GM19023 (cell line): ENCODE data around the gene ZC3H12C.
A peak's percentile ranks its signal among the peaks of the same experiment; 100 is the strongest.

Experiments used
- ATAC-seq: cut with Tn5 transposase; IDR thresholded peaks from one replicate; pipeline ENCODE4 v1.9.1; 2021; ENCODE audit warnings: mild to moderate bottlenecking, moderate library complexity; ENCODE audit not compliant: unreplicated experiment

ZC3H12C gene

DNA sequence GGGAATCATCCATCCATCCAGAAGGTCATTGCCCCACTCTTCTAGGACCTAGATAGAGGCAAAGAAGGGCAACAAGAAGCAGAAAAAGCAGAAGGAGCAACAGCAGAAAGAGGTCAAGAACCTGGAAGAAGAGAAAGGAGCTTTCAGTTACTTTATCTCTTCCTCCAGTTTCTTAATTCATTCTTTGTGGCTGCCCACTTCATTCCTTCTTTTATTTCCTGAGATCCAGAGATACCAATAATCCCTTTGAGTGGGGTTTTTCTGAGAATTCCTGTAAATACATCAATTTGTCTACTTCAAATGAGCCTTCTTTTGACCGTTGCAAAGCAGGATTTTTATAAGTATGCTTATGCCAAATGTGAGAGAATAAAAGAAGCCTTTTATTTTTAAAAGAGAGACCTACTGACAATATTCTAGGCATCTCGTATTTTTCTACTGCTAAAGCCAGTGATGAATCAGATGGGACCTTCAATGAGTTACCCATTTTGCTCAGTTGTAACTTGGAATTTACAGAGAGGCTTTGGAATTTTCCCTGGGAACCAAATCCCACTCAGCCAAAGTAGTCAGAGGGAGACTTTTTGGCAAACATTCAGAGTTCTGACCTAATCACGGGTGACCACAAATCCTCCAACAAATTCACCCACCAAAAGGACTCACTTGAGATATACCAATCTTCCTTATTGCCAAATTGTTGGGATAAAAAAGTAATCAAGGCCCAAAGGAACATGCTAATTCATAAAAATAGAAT is 54.9 kb downstream of the ZC3H12C start:
- no peak for ATAC-seq

DNA sequence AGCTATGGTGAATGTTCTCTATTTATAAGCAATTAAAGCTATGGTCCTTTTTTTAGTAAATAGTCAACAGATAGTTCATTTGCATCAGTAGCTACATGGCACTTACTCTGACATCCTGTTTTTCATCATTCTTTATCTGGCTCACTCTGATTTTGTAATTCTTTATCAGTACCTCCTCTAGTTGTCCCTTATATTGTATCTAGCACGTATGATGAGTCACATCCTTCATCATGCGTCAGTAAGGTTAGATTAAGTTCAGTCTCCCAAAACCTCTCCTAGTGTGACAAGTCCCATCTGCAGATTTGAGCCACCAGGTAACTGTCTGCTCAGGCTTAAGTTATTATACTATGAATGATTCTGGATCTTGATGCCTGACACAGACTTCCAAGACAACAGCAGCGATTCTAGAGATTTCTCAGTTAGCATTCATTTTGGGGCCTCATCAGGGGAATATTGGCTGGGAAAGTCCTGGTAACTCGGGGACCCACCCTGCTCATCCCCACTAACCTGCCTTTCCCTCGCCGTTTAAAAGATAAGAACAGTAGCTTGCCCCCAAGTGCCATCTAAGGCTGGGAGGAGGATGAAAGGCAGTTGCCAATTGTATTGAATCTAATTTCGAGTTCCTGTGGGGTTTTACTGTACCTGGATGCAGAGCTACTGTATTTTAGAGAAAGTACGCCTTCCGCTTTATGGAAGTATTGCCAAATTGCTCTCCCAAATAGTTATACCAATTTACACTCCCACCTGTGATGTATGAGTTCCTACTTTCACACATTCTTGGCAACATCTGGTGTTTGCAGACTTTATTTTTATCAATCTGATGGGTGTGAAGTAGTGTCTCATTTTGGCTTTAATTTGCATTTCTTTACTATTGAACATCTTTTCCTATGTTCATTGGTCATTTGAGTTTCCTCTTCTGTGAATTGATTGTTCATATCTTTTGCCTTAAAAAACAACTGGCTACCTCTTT is 55.9 kb downstream of the ZC3H12C start:
- ATAC-seq: no peak

DNA sequence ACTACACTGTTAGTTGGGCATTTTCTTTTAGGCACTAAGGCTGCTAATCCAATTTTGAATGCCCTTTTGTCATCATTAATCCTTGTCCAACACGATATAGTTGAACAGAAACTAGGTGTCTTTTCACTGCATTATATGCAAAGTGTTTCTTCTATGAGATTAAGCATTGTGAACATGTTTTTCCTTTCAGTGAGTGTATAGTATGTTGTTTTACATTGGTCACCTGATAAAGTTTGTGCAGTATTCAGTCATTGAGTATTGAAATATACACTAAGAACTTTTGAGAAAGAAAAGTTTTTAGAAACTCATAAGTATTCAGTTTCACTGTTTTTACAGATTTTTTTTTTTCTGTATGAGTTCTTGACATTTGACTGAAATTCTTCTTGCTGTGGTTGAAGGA is 59.0 kb downstream of the ZC3H12C start:
- ATAC-seq: no peak

DNA sequence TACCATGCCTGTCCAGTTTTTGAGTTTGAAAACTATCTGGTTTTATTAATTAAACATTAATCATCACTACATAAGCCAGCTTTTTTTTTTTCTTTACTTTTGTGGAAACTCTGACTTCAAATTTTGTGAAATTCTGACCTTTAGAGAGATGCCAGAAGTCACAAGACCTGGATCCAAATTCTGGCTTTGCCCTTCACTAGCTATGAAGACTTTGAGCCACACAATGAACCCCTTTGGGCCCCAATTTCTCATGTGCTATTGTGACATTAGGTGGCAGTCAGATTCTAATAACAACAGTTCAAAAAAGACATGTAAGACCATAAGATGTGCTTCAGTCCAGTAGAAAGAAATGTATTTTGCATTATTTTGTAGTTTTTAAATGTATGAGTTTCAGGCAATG is 60.3 kb downstream of the ZC3H12C start:
- ATAC-seq: no peak

DNA sequence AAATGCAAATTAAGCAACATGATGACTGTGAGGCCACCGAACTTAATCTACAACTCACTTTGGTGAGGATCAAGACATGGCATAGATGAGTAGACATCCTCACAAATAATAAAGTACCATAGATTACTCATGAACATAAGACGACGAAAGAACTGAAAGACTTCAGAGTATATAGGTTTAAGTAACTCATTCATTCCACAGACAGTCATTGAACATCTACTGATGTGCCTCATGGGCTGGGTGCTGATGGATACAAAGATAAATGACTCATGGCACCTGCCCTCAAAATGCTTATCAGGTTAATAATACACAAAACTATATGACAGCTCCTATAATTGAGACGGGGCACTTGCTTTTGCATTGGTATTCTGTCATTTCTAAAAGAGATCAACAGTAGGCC is 63.3 kb downstream of the ZC3H12C start:
- ATAC-seq: no peak

DNA sequence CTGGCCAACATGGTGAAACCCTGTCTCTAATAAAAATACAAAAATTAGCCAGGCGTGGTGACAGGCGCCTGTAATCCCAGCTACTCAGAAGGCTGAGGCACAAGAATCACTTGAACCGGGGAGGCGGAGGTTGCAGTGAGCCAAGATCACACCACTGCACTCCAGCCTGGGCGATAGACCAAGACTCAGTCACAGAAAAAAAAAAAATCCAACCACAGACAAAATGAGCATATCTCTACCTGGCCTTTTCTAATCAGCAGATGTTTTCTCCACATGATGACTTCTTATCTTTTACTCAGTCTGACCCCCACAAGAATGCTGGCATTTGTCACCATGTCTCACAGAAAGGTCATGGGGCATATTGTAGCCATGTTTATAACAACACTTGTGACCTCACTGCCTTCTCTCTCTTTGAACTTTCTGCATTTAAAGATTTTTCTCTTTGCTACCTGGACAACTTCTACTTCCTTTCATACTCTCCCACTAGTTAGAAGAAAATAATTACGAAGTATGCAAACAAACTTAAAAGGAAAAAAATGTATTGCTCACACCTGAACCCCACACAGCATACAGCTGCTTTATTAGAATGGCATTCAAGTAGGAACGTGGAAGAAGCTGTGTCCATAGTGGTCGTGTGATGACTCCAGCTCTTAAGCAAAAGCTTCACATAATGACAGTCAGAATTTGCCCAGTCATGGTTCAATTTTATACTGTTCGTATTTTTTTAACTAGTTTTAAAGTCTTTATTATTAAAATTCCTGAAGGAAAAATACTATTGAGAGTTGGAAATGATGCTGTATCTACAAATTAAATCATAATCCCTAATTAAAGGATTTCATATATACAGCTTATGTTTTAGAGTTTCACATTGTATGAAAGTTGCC is 65.4 kb downstream of the ZC3H12C start:
- no peak for ATAC-seq

DNA sequence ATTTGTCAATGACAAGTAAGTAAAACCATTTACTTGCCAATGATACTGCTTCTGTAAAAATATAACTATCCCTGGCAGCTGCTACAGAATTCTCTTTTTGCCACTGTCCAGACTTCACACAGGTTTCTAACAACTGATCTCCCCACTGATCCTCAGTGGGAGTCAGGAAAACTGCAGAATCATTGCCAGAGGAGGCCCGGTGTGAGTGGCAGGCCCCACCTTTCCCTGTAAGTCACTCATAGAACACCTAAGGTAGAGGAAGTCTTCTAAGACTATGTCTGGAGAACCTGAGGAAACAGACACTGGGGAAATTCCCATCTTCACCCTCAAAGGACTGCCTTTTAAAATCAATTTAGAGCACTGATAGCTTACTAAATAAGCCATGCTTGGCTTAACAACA is 66.3 kb downstream of the ZC3H12C start:
- ATAC-seq: no peak

DNA sequence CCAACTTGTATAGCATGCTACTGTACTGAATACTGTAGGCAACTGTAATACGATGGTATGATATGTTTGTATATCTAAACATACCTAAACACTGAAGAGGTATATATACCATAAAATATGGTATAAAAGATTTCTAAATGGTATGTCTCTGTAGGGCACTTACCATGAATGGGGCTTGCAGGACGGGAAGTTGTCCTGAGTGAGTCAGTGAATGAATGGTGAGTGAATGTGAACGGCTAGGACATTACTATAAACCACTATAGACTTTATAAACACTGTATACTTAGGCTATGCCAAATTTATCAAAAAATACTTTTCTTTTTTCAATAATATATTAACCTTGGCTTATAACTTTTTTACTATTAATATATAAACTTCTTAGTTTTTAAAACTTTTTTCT is 66.8 kb downstream of the ZC3H12C start:
- no peak for ATAC-seq

DNA sequence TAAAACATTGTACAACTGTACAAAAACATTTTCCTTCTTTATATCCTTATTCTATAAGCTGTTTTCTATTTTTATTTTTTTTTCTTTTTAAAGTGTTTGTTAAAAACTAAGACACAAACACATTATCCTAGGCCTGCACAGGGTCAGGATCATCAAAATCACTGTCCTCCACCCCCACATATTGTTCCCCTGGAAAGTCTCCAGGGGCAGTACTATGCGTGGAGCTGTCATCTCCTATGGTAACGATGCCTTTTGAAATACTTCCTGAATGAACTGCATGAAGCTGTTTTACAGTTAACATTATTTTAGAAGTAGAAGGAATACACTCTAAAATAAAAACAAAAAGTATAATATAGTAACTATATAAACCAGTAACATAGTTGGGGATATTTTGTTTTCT is 67.2 kb downstream of the ZC3H12C start:
- ATAC-seq: no peak

DNA sequence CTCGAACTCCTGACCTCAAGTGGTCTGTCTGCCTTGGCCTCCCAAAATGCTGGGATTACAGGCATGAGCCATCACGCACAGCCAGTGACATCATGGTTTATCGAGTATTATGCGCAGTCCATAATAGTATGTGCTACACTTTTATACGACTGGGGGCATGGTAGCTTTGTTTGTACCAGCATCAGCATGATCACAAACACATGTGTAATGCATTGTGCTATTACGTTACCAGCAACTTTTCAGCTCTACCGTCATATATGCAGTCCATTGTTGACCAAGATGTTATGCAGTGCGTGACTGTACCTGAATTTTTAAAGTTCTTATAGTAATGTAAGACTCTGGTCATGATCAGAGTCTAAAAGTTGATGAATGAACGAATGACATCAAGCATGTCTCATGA is 67.9 kb downstream of the ZC3H12C start:
- ATAC-seq: no peak

DNA sequence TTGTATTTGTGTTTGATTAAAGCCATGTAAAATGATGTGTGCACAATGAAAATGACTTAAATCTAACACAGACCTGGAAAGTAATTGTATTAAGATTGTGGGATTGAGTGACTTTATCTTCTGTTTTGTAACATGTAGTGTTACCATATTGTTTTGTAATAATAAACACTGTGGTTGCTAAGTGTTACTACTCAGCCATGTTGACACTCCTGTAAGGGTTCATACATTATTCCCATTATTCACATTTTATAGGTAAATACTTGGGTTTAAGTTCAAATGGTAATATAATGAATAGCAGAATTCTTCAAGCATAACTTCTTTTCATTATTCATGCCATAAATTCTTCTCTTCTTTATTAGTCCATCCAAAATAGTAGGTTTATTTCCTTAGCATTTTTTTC is 69.0 kb downstream of the ZC3H12C start:
- no peak for ATAC-seq

DNA sequence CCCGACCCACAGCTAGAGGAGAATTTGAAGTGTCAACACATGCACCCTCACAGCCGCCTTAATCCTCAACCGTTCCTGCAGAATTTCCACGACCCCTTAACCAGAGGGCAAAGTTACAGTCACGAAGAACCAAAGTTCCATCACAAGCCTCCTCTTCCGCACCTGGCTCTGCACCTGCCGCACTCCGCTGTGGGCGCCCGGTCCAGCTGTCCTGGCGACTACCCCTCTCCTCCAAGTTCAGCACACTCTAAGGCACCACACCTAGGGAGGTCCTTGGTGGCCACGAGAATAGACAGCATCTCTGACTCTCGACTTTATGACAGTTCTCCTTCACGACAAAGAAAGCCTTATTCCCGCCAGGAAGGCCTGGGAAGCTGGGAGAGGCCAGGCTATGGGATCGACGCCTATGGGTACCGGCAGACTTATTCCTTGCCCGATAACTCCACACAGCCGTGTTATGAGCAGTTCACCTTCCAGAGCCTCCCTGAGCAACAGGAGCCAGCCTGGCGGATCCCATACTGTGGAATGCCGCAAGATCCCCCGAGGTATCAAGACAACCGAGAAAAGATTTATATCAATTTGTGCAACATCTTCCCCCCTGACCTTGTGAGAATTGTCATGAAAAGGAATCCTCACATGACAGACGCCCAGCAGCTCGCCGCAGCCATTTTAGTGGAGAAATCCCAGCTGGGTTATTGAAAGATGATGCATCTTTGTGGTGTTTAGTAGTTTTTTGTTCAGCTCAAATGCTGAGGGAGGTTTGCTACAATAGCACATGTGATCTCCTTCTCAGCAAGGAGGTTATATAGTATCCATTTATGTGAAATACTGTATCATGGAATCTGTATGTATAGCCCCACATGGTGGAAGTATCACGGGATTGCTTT is 72.1 kb downstream of the ZC3H12C start:
- no peak for ATAC-seq

DNA sequence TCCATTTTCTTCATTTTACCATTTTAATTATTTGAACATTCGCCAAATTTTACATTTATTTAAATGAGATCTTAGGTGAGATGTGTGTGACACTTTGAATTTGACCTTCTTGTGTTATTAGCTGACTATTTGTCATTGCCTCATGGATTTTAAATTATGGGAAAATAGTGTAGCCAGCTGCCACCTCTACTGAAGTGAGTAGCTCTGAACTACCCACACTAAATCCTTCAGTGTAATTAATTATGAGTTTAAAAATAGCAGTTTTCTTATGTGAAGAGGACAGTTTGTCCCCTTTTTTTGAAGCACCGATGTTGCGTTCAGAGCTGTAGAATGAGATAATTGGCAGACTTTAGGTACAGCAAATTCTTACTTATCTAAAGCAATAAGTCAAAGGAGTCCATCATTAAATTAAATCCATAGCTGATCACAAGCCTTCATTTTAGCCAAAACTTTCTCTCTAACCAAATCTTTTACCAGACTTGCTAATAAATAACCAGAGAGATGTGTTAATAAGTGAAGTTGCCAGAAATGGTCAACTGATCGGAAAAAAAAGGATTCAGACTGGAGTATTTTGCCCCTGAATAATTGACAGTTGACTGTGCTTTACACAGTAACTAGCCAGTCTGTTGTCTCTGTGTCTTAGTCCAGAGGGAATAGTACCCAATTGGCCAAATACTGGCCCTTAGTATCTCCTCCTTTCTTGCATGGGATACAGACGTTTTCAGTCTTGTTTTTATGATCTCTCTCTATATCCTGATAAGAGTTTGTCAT is 75.0 kb downstream of the ZC3H12C start:
- no peak for ATAC-seq

DNA sequence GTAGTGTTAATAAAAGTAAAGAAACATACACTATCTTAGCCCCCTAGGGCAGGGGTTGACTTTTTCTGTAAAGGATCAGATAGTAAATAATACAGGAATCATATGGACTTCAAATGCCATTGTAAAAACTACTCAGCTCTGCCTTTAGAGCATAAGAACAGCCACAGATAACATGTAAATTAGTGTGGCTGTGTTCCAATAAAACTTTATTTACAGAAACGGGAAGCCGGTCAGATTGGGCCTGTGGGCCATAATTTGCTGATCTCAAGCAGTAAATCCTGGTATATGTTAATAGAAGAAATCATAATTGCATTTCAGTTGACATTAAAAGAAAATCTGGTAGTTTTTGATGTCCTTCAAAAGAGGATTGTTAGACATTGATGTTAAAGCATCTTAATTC is 76.5 kb downstream of the ZC3H12C start:
- no peak for ATAC-seq

DNA sequence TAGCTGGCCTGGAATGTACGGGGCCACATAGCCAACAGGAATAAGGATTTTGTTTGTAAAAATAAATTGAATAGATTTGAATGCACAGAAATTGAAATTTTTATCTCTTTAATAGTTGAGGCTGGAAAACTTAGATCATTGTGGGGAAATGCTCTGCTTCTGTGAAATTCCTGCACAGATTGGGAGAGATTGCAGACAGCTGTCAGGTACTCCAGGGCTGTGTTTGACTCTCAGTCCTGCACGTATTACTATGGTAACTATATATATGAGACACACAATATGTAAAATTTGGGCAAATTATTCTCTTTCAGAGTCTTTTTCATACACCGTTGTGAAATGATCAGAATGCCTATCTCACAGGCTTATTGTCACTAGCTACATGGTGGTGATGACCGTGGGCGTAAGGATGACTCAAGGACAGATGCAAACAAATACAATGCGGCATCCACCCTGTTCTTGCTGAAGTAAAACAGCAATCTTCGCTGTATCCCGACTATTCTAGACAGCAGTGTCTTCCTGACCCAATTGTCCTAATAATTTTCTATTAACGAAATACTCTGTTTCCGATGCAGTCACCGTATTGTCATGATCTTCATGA is 79.4 kb downstream of the ZC3H12C start:
- no peak for ATAC-seq

DNA sequence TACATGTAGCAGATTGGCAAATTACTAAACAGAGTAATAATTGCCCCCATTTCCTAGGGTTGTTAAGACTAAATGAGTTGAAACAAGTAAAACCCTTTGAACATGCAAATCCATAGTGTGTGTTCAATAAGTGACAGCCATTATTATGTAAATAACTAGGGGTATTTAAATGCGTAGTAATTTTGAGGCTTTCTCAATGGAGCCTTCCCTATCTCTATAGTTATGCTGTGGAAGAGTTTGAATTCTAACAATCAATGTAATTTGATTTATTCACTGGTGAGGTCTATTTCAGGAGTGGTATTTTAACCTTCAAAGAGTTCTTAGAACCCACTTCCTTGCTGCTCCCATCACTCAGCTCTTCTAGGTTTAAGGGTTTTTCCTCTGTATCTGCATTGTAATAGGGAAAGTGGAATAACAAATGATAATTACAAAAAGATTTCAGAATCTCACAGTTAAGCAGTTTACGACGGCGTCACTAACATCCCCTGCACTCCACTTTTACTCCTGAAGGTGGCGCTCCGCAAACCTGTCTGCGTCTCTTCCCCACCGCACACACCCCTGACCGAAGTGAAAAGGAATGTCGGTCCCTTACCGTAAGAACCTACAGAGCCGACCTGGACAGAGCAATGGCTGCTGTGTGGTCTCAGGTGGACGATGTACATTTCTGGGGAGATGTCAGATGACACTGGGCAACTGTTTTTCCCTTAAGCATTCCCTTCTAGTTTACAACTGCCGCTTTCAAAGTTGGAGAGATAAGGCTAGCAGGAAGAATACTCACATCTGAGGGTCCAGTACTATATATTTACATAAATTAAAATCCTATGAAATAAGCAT is 80.8 kb downstream of the ZC3H12C start:
- peak; percentile 62 for ATAC-seq

DNA sequence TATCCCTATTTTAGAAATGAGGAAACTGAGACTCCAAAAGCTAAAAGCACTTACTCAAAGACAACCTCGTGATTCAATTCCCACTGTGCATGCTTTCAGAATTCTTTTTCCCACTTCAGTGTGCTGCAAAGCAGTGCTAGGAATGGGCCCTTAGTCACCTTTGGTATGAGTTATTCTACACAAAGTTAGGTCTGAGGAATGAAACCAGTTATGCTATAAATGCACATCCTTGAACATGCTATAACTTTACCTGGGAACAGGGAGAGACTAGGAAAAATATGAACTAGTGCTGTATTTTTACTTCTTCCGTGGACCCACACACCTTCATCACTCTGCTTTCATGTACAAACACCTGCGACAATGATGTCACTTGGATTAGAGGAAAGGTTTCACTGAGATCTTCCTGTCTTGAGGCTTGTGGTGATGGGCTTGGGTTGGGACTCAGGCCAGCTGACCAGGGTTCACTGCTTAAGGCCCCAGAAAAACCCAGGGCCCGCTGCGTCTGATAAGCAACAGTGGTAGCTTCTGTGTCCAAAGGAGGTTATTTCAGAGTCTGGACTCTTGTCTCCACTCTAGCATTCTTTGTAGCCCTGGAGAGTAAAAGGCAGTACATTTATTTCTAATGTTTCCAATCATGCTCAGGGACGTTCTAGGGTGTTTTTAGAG is 81.6 kb downstream of the ZC3H12C start:
- no peak for ATAC-seq
